Left ventricle myocardium inferior (tissue), 1 donor: Measurements from ENCODE around the gene GCHFR. TPM values are rescaled to one million over a fixed set of nuclear protein-coding genes. Genes with fewer than 3 reads are reported as not detected.

Experiments used
- DNase-seq: peaks from one replicate; pipeline ENCODE4 v3.0.0-alpha.2; 2020
- H3K27ac ChIP-seq: fragments of 200-600 bp; replicated peaks from 2 replicates; pipeline ENCODE4 v1.8.0; 2021
- H3K27me3 ChIP-seq: fragments of 200-600 bp; 2 replicates; pipeline ENCODE4 v1.8.0; 2021; ENCODE audit warnings: low read depth
- H3K36me3 ChIP-seq: fragments of 200-600 bp; 2 replicates; pipeline ENCODE4 v1.8.0; 2021
- H3K4me1 ChIP-seq: fragments of 200-600 bp; 2 replicates; pipeline ENCODE4 v1.8.0; 2021
- H3K4me3 ChIP-seq: fragments of 200-600 bp; 2 replicates; pipeline ENCODE4 v1.8.0; 2021; ENCODE audit warnings: mild to moderate bottlenecking, moderate library complexity
- H3K9me3 ChIP-seq: fragments of 200-600 bp; replicated peaks from 2 replicates; pipeline ENCODE4 v1.8.0; 2021
- CTCF ChIP-seq: fragments of 200-600 bp; IDR thresholded peaks from 2 replicates; pipeline ENCODE4 v1.8.0; 2021; ENCODE audit warnings: antibody characterized with exemption, mild to moderate bottlenecking, borderline replicate concordance
- intact Hi-C: fragments of 100-400 bp; cut with micrococcal nuclease; formaldehyde crosslinking; loops from one replicate; pipeline ENCODE4 v1.11.0; 2022
- total RNA-seq: library from RNA; stranded (reverse); fragmentation: NEBNext Ultra II Directional; extraction: Animal tissue kit (Norgen Biotek cat#: 25700); gene quantifications from one replicate; pipeline ENCODE4 v1.2.1, GENCODE V29; 2021
- donor health status: DM: no; HTN: yes; CAD: no; lungs with severe emphysema.

Gene GCHFR
- total RNA-seq, 1 donor from 2014 or later, result 7.1 TPM

- intact Hi-C loops, result no loop called here
- H3K4me3 ChIP-seq, result peak within 1 kb of the TSS; percentile 92
- H3K27me3 ChIP-seq, result no peaks in the 10 kb centered on the region
- no peaks in the 10 kb centered on the region for H3K9me3 ChIP-seq
- no peak for TF ChIP-seq CTCF
- H3K4me1 ChIP-seq, result peaks cover 26% of the 10 kb centered on the region
- peak within 1 kb of the TSS; percentile 81 for H3K27ac ChIP-seq
- peaks cover 22% of the 10 kb centered on the region for H3K36me3 ChIP-seq
- DNase-seq, result peak; percentile 93
Measured at GRCh38 chr15:40754883-40755811, 8.7 kb upstream of the GCHFR start, which contains the start of gene RMDN3. TSS of gene RMDN3 (minus strand) at chr15:40755254. CDS start at chr15:40754783, 471 bp downstream.

GRCh38 chr15:40755812-40756208 is 8.1 kb upstream of the GCHFR start:
- intact Hi-C loops, result no loop called here
- H3K27ac ChIP-seq, result peak overlapping the region; percentile 81
- no peaks in the 10 kb centered on the region for H3K9me3 ChIP-seq
- peak overlapping the region; percentile 92 for H3K4me3 ChIP-seq
- peaks cover 15% of the 10 kb centered on the region for H3K36me3 ChIP-seq
- H3K4me1 ChIP-seq, result peaks cover 26% of the 10 kb centered on the region
- no peaks in the 10 kb centered on the region for H3K27me3 ChIP-seq
- DNase-seq, result no peak
- no peak for TF ChIP-seq CTCF

- Histone ChIP-seq H3K9me3 (no peaks in the 10 kb centered on the region), H3K27me3 (no peaks in the 10 kb centered on the region), H3K27ac (no peak overlapping the region), H3K36me3 (peaks cover 4% of the 10 kb centered on the region), H3K4me1 (peaks cover 26% of the 10 kb centered on the region), H3K4me3 (no peak overlapping the region)
- TF ChIP-seq CTCF, result no peak
- intact Hi-C loops, result no loop called here
- no peak for DNase-seq
Measured at GRCh38 chr15:40756938-40757337, 6.9 kb upstream of the GCHFR start.

GRCh38 chr15:40759961-40760360 is 3.9 kb upstream of the GCHFR start:
- Histone ChIP-seq H3K4me1 (peaks cover 31% of the 10 kb centered on the region), H3K27me3 (no peaks in the 10 kb centered on the region), H3K27ac (no peak overlapping the region), H3K9me3 (no peaks in the 10 kb centered on the region), H3K36me3 (no peaks in the 10 kb centered on the region), H3K4me3 (no peak overlapping the region)
- intact Hi-C loops, result no loop called here
- DNase-seq, result no peak
- no peak for TF ChIP-seq CTCF

- H3K4me3 ChIP-seq, result peak overlapping the region; percentile 69
- no peak for TF ChIP-seq CTCF
- peaks cover 12% of the 10 kb centered on the region for H3K36me3 ChIP-seq
- DNase-seq, result peak; percentile 56
- peak overlapping the region; percentile 80 for H3K27ac ChIP-seq
- peaks cover 27% of the 10 kb centered on the region for H3K4me1 ChIP-seq
- no peaks in the 10 kb centered on the region for H3K9me3 ChIP-seq
- no peaks in the 10 kb centered on the region for H3K27me3 ChIP-seq
- intact Hi-C loops, result no loop called here
Measured at GRCh38 chr15:40762919-40763800, 708 bp upstream of the GCHFR start.
